H1 (cell line): Measurements from ENCODE around the gene MICU1. TPM values are rescaled to one million over a fixed set of nuclear protein-coding genes. Genes with fewer than 3 reads are reported as not detected.

Experiments used
- JUND ChIP-seq: IDR thresholded peaks from 2 replicates; pipeline ENCODE4 v1.6.1; 2011; ENCODE audit warnings: mild to moderate bottlenecking, improper control_type of control experiment, low read length
- NANOG ChIP-seq: IDR thresholded peaks from 2 replicates; pipeline ENCODE4 v1.6.1; 2011; ENCODE audit warnings: low read length, low read depth, mild to moderate bottlenecking, inconsistent platforms; ENCODE audit not compliant: insufficient read depth, poor library complexity, severe bottlenecking
- POLR2A ChIP-seq, 2 experiments: IDR thresholded peaks; 1 replicate in 1 of 2; 2 replicates in 1 of 2; pipeline ENCODE4 v1.6.1; 2011; ENCODE audit warnings: low read depth in 2 of 2, low read length in 2 of 2, mild to moderate bottlenecking in 2 of 2; ENCODE audit errors: control extremely low read depth in 1 of 2
- SRF ChIP-seq: IDR thresholded peaks from 2 replicates; pipeline ENCODE4 v1.6.1; 2011; ENCODE audit warnings: mild to moderate bottlenecking, low read depth, low read length, moderate library complexity
- polyA plus RNA-seq, 7 experiments: library from polyadenylated mRNA; depleted of rRNA in 3 of 7; stranded (reverse) in 5 of 7; unstranded in 2 of 7; fragments of >200 nt in 5 of 7; fragments of 200-250 nt in 2 of 7; gene quantifications; 1 replicate in 5 of 7; 2 replicates in 1 of 7; 4 replicates in 1 of 7; pipeline versions ENCODE4 v1.2.1 to v1.2.3, GENCODE V29; 2011 to 2013; ENCODE audit warnings: missing spikeins in 2 of 7, mixed read lengths in 2 of 7
- total RNA-seq: library from RNA; stranded (reverse); fragmentation: NEBNext Ultra II Directional; extraction: Animal tissue kit (Norgen Biotek cat#: 25700); gene quantifications from 2 replicates; pipeline ENCODE4 v1.2.1, GENCODE V29; 2021
- TF ChIP-seq, protein P1 (sequence below), 3 experiments: IDR thresholded peaks; 1 replicate in 2 of 3; 2 replicates in 1 of 3; pipeline versions ENCODE4 v1.5.1 to v1.6.1; 2011; ENCODE audit warnings: low read length in 3 of 3, mild to moderate bottlenecking in 3 of 3, inconsistent platforms in 2 of 3, low read depth in 1 of 3, moderate library complexity in 1 of 3; ENCODE audit not compliant: insufficient read depth in 1 of 3; ENCODE audit errors: control extremely low read depth in 1 of 3

The MICU1 gene
- total and polyA plus RNA-seq, 2 of the 8 experiments (the other 6 are each of a cell fraction or from before 2014, with no cell fraction given) = 18.0 to 36.7 TPM

- TF ChIP-seq NANOG = no peak
- TF ChIP-seq JUND = no peak
- TF ChIP-seq POLR2A (IDR thresholded peaks at IDR 0.05; ENCODE audit: control extremely low read depth in 1 of 2, low read depth in 2 of 2, low read length in 2 of 2) = no peak
- no peak for TF ChIP-seq SRF
- TF ChIP-seq, protein P1, sequence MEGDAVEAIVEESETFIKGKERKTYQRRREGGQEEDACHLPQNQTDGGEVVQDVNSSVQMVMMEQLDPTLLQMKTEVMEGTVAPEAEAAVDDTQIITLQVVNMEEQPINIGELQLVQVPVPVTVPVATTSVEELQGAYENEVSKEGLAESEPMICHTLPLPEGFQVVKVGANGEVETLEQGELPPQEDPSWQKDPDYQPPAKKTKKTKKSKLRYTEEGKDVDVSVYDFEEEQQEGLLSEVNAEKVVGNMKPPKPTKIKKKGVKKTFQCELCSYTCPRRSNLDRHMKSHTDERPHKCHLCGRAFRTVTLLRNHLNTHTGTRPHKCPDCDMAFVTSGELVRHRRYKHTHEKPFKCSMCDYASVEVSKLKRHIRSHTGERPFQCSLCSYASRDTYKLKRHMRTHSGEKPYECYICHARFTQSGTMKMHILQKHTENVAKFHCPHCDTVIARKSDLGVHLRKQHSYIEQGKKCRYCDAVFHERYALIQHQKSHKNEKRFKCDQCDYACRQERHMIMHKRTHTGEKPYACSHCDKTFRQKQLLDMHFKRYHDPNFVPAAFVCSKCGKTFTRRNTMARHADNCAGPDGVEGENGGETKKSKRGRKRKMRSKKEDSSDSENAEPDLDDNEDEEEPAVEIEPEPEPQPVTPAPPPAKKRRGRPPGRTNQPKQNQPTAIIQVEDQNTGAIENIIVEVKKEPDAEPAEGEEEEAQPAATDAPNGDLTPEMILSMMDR (IDR thresholded peaks at IDR 0.05; ENCODE audit: control extremely low read depth in 1 of 3, insufficient read depth in 1 of 3, low read depth in 1 of 3, low read length in 3 of 3) = no peak
- TF ChIP-seq, all 59 proteins: peak for 0
Measured at GRCh38 chr10:72550239-72550638, 75.6 kb downstream of the MICU1 start (continued).
